Mesendoderm (in vitro differentiated cells): ENCODE data around the gene LRCOL1.

Experiments
- DNase-seq: peaks from one replicate; pipeline ENCODE4 v3.0.0; 2013
- H2AK5ac ChIP-seq: 2 replicates; pipeline ENCODE4 v1.6.1; 2013; ENCODE audit warnings: low read length, inconsistent platforms
- H2BK120ac ChIP-seq: 2 replicates; pipeline ENCODE4 v1.6.1; 2013; ENCODE audit warnings: low read depth, mild to moderate bottlenecking, low read length, moderate library complexity, mixed read lengths
- H2BK15ac ChIP-seq: replicated peaks from 2 replicates; pipeline ENCODE4 v1.6.1; 2013; ENCODE audit warnings: low read depth, mild to moderate bottlenecking, moderate library complexity
- H2BK5ac ChIP-seq: 2 replicates; pipeline ENCODE4 v1.6.1; 2013; ENCODE audit warnings: low read length, inconsistent platforms
- H3K18ac ChIP-seq: 2 replicates; pipeline ENCODE4 v1.6.1; 2013; ENCODE audit warnings: mild to moderate bottlenecking, low read length, mixed read lengths
- H3K23ac ChIP-seq: one replicate; pipeline ENCODE4 v1.6.1; 2013; ENCODE audit warnings: low read length
- H3K27ac ChIP-seq: 2 replicates; pipeline ENCODE4 v1.5.1; 2013; ENCODE audit warnings: low read depth, mild to moderate bottlenecking, inconsistent platforms, low read length, moderate library complexity
- H3K27me3 ChIP-seq: 2 replicates; pipeline ENCODE4 v1.6.1; 2013; ENCODE audit warnings: low read length, control low read depth, mild to moderate bottlenecking, inconsistent platforms; ENCODE audit not compliant: insufficient read depth, poor library complexity
- H3K36me3 ChIP-seq: 2 replicates; pipeline ENCODE4 v1.6.1; 2013; ENCODE audit warnings: low read length, inconsistent platforms; ENCODE audit not compliant: control insufficient read depth, insufficient read depth
- H3K4ac ChIP-seq: one replicate; pipeline ENCODE4 v1.6.1; 2013; ENCODE audit warnings: low read depth, mild to moderate bottlenecking, low read length, moderate library complexity
- H3K4me1 ChIP-seq: 2 replicates; pipeline ENCODE4 v1.6.1; 2013; ENCODE audit warnings: low read depth, low read length, inconsistent platforms; ENCODE audit not compliant: control insufficient read depth
- H3K4me2 ChIP-seq: 2 replicates; pipeline ENCODE4 v1.6.1; 2013; ENCODE audit warnings: low read length
- H3K4me3 ChIP-seq: 2 replicates; pipeline ENCODE4 v1.5.1; 2013; ENCODE audit warnings: mild to moderate bottlenecking, low read length
- H3K56ac ChIP-seq: one replicate; pipeline ENCODE4 v1.6.1; 2013; ENCODE audit warnings: low read length
- H3K79me1 ChIP-seq: 2 replicates; pipeline ENCODE4 v1.6.1; 2013; ENCODE audit warnings: low read length, inconsistent platforms
- H3K79me2 ChIP-seq: 2 replicates; pipeline ENCODE4 v1.6.1; 2013; ENCODE audit warnings: mild to moderate bottlenecking, low read length; ENCODE audit not compliant: control insufficient read depth, insufficient read depth
- H3K9ac ChIP-seq: 2 replicates; pipeline ENCODE4 v1.6.1; 2013; ENCODE audit warnings: low read length, inconsistent platforms
- H4K5ac ChIP-seq: one replicate; pipeline ENCODE4 v1.6.1; 2013; ENCODE audit warnings: low read length
- H4K8ac ChIP-seq: one replicate; pipeline ENCODE4 v1.6.1; 2013; ENCODE audit warnings: low read depth, mild to moderate bottlenecking, control low read depth, low read length, moderate library complexity
- WGBS: extraction: QIAGEN DNeasy Blood & Tissue Kit; methylation state at CpG from one replicate; pipeline ENCODE4 v1.1.7; 2013; ENCODE audit warnings: low lambda C conversion rate, missing lambda C conversion rate; ENCODE audit not compliant: insufficient coverage; ENCODE audit errors: extremely low coverage; 5-methylcytosine and 5-hydroxymethylcytosine counted together

Gene LRCOL1

GRCh38 chr12:132606466-132606865, 3.9 kb downstream of the LRCOL1 start:
- no peak for DNase-seq
- H3K27me3 ChIP-seq = no peaks in the 10 kb centered on the region
- no peaks in the 10 kb centered on the region for H3K79me2 ChIP-seq
- H3K18ac ChIP-seq = no peak overlapping the region
- H3K9ac ChIP-seq = no peak overlapping the region
- no peak overlapping the region for H2BK15ac ChIP-seq
- H2BK5ac ChIP-seq = no peak overlapping the region
- no peak overlapping the region for H3K27ac ChIP-seq
- H2BK120ac ChIP-seq = no peak overlapping the region
- H3K4me1 ChIP-seq = no peaks in the 10 kb centered on the region
- no CpG with 5 or more reads among the region's 16 CpGs for WGBS
- no peak overlapping the region for H3K4ac ChIP-seq
- H4K5ac ChIP-seq = no peak overlapping the region
- no peak overlapping the region for H3K4me3 ChIP-seq
- H3K23ac ChIP-seq = no peak overlapping the region
- no peak overlapping the region for H3K56ac ChIP-seq
- no peak overlapping the region for H2AK5ac ChIP-seq
- no peak overlapping the region for H4K8ac ChIP-seq
- H3K79me1 ChIP-seq = no peaks in the 10 kb centered on the region
- no peak overlapping the region for H3K4me2 ChIP-seq
- no peaks in the 10 kb centered on the region for H3K36me3 ChIP-seq

- no peak overlapping the region for H4K8ac ChIP-seq
- H2BK5ac ChIP-seq = no peak overlapping the region
- no peak overlapping the region for H4K5ac ChIP-seq
- no peaks in the 10 kb centered on the region for H3K79me1 ChIP-seq
- H3K27me3 ChIP-seq = no peaks in the 10 kb centered on the region
- H2BK15ac ChIP-seq = no peak overlapping the region
- H3K4me2 ChIP-seq = no peak overlapping the region
- H3K27ac ChIP-seq = no peak overlapping the region
- H3K79me2 ChIP-seq = no peaks in the 10 kb centered on the region
- no peak overlapping the region for H3K18ac ChIP-seq
- H3K4me1 ChIP-seq = no peaks in the 10 kb centered on the region
- H3K4ac ChIP-seq = no peak overlapping the region
- no CpG with 5 or more reads among the region's 18 CpGs for WGBS
- no peak overlapping the region for H3K23ac ChIP-seq
- H3K9ac ChIP-seq = no peak overlapping the region
- H3K36me3 ChIP-seq = no peaks in the 10 kb centered on the region
- H2AK5ac ChIP-seq = no peak overlapping the region
- H2BK120ac ChIP-seq = no peak overlapping the region
- no peak overlapping the region for H3K4me3 ChIP-seq
- no peak for DNase-seq
- no peak overlapping the region for H3K56ac ChIP-seq
These were observed 4.5 kb downstream of the LRCOL1 start for GRCh38 chr12:132605892-132606291.

GRCh38 chr12:132604668-132605441, 5.5 kb downstream of the LRCOL1 start:
- Histone ChIP-seq H3K4me1 (no peaks in the 10 kb centered on the region), H4K5ac (no peak overlapping the region), H3K9ac (no peak overlapping the region), H2BK5ac (no peak overlapping the region), H3K79me2 (no peaks in the 10 kb centered on the region), H3K56ac (no peak overlapping the region), H2AK5ac (no peak overlapping the region), H3K27ac (no peak overlapping the region), H3K23ac (no peak overlapping the region), H3K4me2 (no peak overlapping the region), H3K18ac (no peak overlapping the region), H3K4ac (no peak overlapping the region), H3K79me1 (no peaks in the 10 kb centered on the region), H3K27me3 (no peaks in the 10 kb centered on the region), H2BK120ac (no peak overlapping the region), H3K4me3 (no peak overlapping the region), H4K8ac (no peak overlapping the region), H3K36me3 (no peaks in the 10 kb centered on the region), H2BK15ac (no peak overlapping the region)
- no CpG with 5 or more reads among the region's 16 CpGs for WGBS
- DNase-seq = no peak

GRCh38 chr12:132604151-132604618, 6.2 kb downstream of the LRCOL1 start:
- Histone ChIP-seq H2AK5ac (no peak overlapping the region), H3K4ac (no peak overlapping the region), H3K36me3 (no peaks in the 10 kb centered on the region), H3K4me3 (no peak overlapping the region), H2BK5ac (no peak overlapping the region), H3K79me1 (no peaks in the 10 kb centered on the region), H3K4me2 (no peak overlapping the region), H3K79me2 (no peaks in the 10 kb centered on the region), H2BK120ac (no peak overlapping the region), H2BK15ac (no peak overlapping the region), H3K27me3 (no peaks in the 10 kb centered on the region), H3K4me1 (no peaks in the 10 kb centered on the region), H3K18ac (no peak overlapping the region), H4K5ac (no peak overlapping the region), H3K56ac (no peak overlapping the region), H3K27ac (no peak overlapping the region), H4K8ac (no peak overlapping the region), H3K23ac (no peak overlapping the region), H3K9ac (no peak overlapping the region)
- no CpG with 5 or more reads among the region's 26 CpGs for WGBS
- no peak for DNase-seq

- H3K79me2 ChIP-seq = no peaks in the 10 kb centered on the region
- H2BK120ac ChIP-seq = no peak overlapping the region
- H3K9ac ChIP-seq = no peak overlapping the region
- no peak overlapping the region for H4K8ac ChIP-seq
- no peak overlapping the region for H2AK5ac ChIP-seq
- no peak for DNase-seq
- no peaks in the 10 kb centered on the region for H3K4me1 ChIP-seq
- WGBS = no CpG with 5 or more reads among the region's 67 CpGs
- H3K27ac ChIP-seq = no peak overlapping the region
- no peaks in the 10 kb centered on the region for H3K27me3 ChIP-seq
- H3K56ac ChIP-seq = no peak overlapping the region
- H2BK15ac ChIP-seq = no peak overlapping the region
- no peaks in the 10 kb centered on the region for H3K36me3 ChIP-seq
- no peak overlapping the region for H3K4ac ChIP-seq
- no peak overlapping the region for H3K23ac ChIP-seq
- H2BK5ac ChIP-seq = no peak overlapping the region
- H4K5ac ChIP-seq = no peak overlapping the region
- no peaks in the 10 kb centered on the region for H3K79me1 ChIP-seq
- H3K4me3 ChIP-seq = no peak overlapping the region
- H3K18ac ChIP-seq = no peak overlapping the region
- no peak overlapping the region for H3K4me2 ChIP-seq
These were observed 6.9 kb downstream of the LRCOL1 start for GRCh38 chr12:132603240-132604150.
